ENCODE data around the gene PPID. TPM values are rescaled to one million over a fixed set of nuclear protein-coding genes. Genes with fewer than 3 reads are reported as not detected.
"Not testable (repeated sequence)": the region's sequence is repeated elsewhere in the genome, so short reads cannot be mapped to it uniquely, and the experiment has no call there.

Gene PPID
- total RNA-seq, 1 donor from 2014 or later, result 39.2 TPM

GRCh38 chr4:158767451-158767850 lies 44.3 kb upstream of the PPID start:
- H3K27ac ChIP-seq (replicated peaks), result peak overlapping the region; percentile 94
- no peak overlapping the region for H3K4me3 ChIP-seq
- H3K4me1 ChIP-seq, result peaks cover 50% of the 10 kb centered on the region
- H3K9me3 ChIP-seq (replicated peaks), result no peaks in the 10 kb centered on the region
- no peaks in the 10 kb centered on the region for H3K36me3 ChIP-seq
- intact Hi-C loops (cut with micrococcal nuclease), result no loop called here
- no peaks in the 10 kb centered on the region for H3K27me3 ChIP-seq (ENCODE audit: low read depth)
- no peak for TF ChIP-seq CTCF (IDR thresholded peaks at IDR 0.05; ENCODE audit: borderline replicate concordance)
- DNase-seq, result no peak

- peaks cover 41% of the 10 kb centered on the region for H3K4me1 ChIP-seq
- no peaks in the 10 kb centered on the region for H3K36me3 ChIP-seq
- peak overlapping the region; percentile 94 for H3K27ac ChIP-seq (replicated peaks)
- TF ChIP-seq CTCF (IDR thresholded peaks at IDR 0.05; ENCODE audit: borderline replicate concordance), result no peak
- DNase-seq, result no peak
- intact Hi-C loops (cut with micrococcal nuclease), result no loop called here
- no peak overlapping the region for H3K4me3 ChIP-seq
- no peaks in the 10 kb centered on the region for H3K9me3 ChIP-seq (replicated peaks)
- no peaks in the 10 kb centered on the region for H3K27me3 ChIP-seq (ENCODE audit: low read depth)
These were observed 43.3 kb upstream of the PPID start for GRCh38 chr4:158766434-158767044.

GRCh38 chr4:158763462-158763861 lies 40.3 kb upstream of the PPID start:
- Histone ChIP-seq H3K27ac (replicated peaks) (no peak overlapping the region), H3K36me3 (no peaks in the 10 kb centered on the region), H3K27me3 (ENCODE audit: low read depth) (no peaks in the 10 kb centered on the region), H3K4me1 (peaks cover 14% of the 10 kb centered on the region), H3K4me3 (no peak overlapping the region), H3K9me3 (replicated peaks) (no peaks in the 10 kb centered on the region)
- DNase-seq, result no peak
- TF ChIP-seq CTCF (IDR thresholded peaks at IDR 0.05; ENCODE audit: borderline replicate concordance), result no peak
- intact Hi-C loops (cut with micrococcal nuclease), result no loop called here

- H3K36me3 ChIP-seq, result no peaks in the 10 kb centered on the region
These were observed 39.4 kb upstream of the PPID start for GRCh38 chr4:158762553-158762952.

GRCh38 chr4:158760866-158761265 lies 37.7 kb upstream of the PPID start:
- Histone ChIP-seq H3K27me3 (ENCODE audit: low read depth) (no peaks in the 10 kb centered on the region), H3K36me3 (no peaks in the 10 kb centered on the region), H3K4me1 (no peaks in the 10 kb centered on the region), H3K9me3 (replicated peaks) (peaks cover 16% of the 10 kb centered on the region), H3K4me3 (no peak overlapping the region), H3K27ac (replicated peaks) (no peak overlapping the region)
- no peak for DNase-seq
- intact Hi-C loops (cut with micrococcal nuclease), result no loop called here
- TF ChIP-seq CTCF (IDR thresholded peaks at IDR 0.05; ENCODE audit: borderline replicate concordance), result no peak

More at GRCh38 chr4:158762553-158762952, 39.4 kb upstream of the PPID start:
- H3K27me3 ChIP-seq (ENCODE audit: low read depth), result no peaks in the 10 kb centered on the region
- no peak for TF ChIP-seq CTCF (IDR thresholded peaks at IDR 0.05; ENCODE audit: borderline replicate concordance)
- intact Hi-C loops (cut with micrococcal nuclease), result no loop called here
- H3K4me1 ChIP-seq, result peaks cover 5% of the 10 kb centered on the region
- DNase-seq, result no peak
- no peak overlapping the region for H3K27ac ChIP-seq (replicated peaks)
- no peak overlapping the region for H3K4me3 ChIP-seq
- H3K9me3 ChIP-seq (replicated peaks), result no peaks in the 10 kb centered on the region

GRCh38 chr4:158759539-158759938 lies 36.3 kb upstream of the PPID start:
- DNase-seq; H3K4me3 ChIP-seq; H3K27ac ChIP-seq (replicated peaks); H3K4me1 ChIP-seq; H3K27me3 ChIP-seq (ENCODE audit: low read depth); H3K36me3 ChIP-seq; intact Hi-C loops (cut with micrococcal nuclease): not testable (repeated sequence)
- peaks cover 16% of the 10 kb centered on the region for H3K9me3 ChIP-seq (replicated peaks)

Measured in left ventricle myocardium inferior (tissue), 1 donor.